ENCODE results near the gene ANO3. TPM values are rescaled to one million over a fixed set of nuclear protein-coding genes. Genes with fewer than 3 reads are reported as not detected.

Gene ANO3
- total and polyA plus RNA-seq, 2 of the 8 experiments (the other 6 are each of a cell fraction or from before 2014, with no cell fraction given) = not detected

- H3K36me3 ChIP-seq (ENCODE audit: control insufficient read depth in 2 of 4, insufficient read depth in 4 of 4, low read length in 3 of 4) = no peaks in the 10 kb centered on the region
- no peak overlapping the region for H2BK120ac ChIP-seq (replicated peaks; ENCODE audit: low read depth, low read length)
- no peak overlapping the region for H3K4me2 ChIP-seq (ENCODE audit: insufficient read depth in 1 of 2, low read depth in 2 of 2, low read length in 2 of 2)
- H3K27me3 ChIP-seq (replicated peaks in 1 of 4; ENCODE audit: control insufficient read depth in 3 of 4, extremely low read depth in 1 of 4, insufficient read depth in 3 of 4, low read length in 3 of 4) = no peaks in the 10 kb centered on the region
- H4K8ac ChIP-seq (ENCODE audit: extremely low read depth, insufficient read depth, low read length) = no peak overlapping the region
- no peak overlapping the region for H4K5ac ChIP-seq (ENCODE audit: insufficient read length, low read depth, low read length)
- FAIRE-seq (no peak), DNase-seq (ENCODE audit: low read depth in 1 of 2, low spot score in 2 of 2) (no peak)
- H2AFZ ChIP-seq (ENCODE audit: low read length) = no peak overlapping the region
- no peak overlapping the region for H3K27ac ChIP-seq (ENCODE audit: low read depth, low read length)
- H3K18ac ChIP-seq (ENCODE audit: extremely low read depth, low read length) = no peak overlapping the region
- no peak overlapping the region for H2BK20ac ChIP-seq (ENCODE audit: low read length)
- POLR2A ChIA-PET (ENCODE audit: partially characterized antibody) = no interaction called here
- no peak overlapping the region for H4K91ac ChIP-seq (replicated peaks; ENCODE audit: insufficient read length, low read length)
- no peaks in the 10 kb centered on the region for H4K20me1 ChIP-seq (replicated peaks in 1 of 2; ENCODE audit: control insufficient read depth in 1 of 2, insufficient read depth in 2 of 2, low read length in 2 of 2)
- no peaks in the 10 kb centered on the region for H3K23me2 ChIP-seq (ENCODE audit: low read depth, low read length)
- no peaks in the 10 kb centered on the region for H3K9me3 ChIP-seq (ENCODE audit: insufficient read depth in 2 of 2, low read depth in 1 of 2, low read length in 1 of 2)
- H3K4me1 ChIP-seq (replicated peaks in 1 of 4; ENCODE audit: control insufficient read depth in 3 of 4, insufficient read depth in 4 of 4, low read length in 3 of 4) = no peaks in the 10 kb centered on the region
- H3K9ac ChIP-seq (replicated peaks in 1 of 4; ENCODE audit: extremely low read depth in 1 of 4, low read depth in 3 of 4, low read length in 3 of 4) = no peak overlapping the region
- no peak overlapping the region for H3K4me3 ChIP-seq (ENCODE audit: extremely low read depth in 1 of 4, insufficient read depth in 2 of 4, low read depth in 3 of 4, low read length in 4 of 4)
- H3K14ac ChIP-seq (ENCODE audit: insufficient read length) = no peak overlapping the region
- H3K79me1 ChIP-seq (ENCODE audit: low read depth, low read length) = no peaks in the 10 kb centered on the region
- H2BK5ac ChIP-seq (ENCODE audit: low read depth, low read length) = no peak overlapping the region
- no peak overlapping the region for H3K4ac ChIP-seq (replicated peaks; ENCODE audit: insufficient read length, low read depth, low read length)
- H3K79me2 ChIP-seq (ENCODE audit: control insufficient read depth in 1 of 2, insufficient read depth in 2 of 2, low read length in 2 of 2) = no peaks in the 10 kb centered on the region
- H3K23ac ChIP-seq (ENCODE audit: insufficient read length) = no peak overlapping the region
- WGBS, 2 experiments (ENCODE audit: extremely low coverage in 1 of 2, insufficient coverage in 1 of 2, insufficient read length in 1 of 2, insufficient replicate concordance in 2 of 2, low coverage in 1 of 2, low lambda C conversion rate in 2 of 2, missing lambda C conversion rate in 1 of 2) = 92% methylated on average over 5 of the region's 5 CpGs; no CpG with 5 or more reads in 1 of the 2 experiments
- H3K56ac ChIP-seq (replicated peaks; ENCODE audit: insufficient read length, low read depth, low read length) = no peak overlapping the region
- H2AK5ac ChIP-seq (ENCODE audit: low read depth, low read length) = no peak overlapping the region
- H2BK12ac ChIP-seq (ENCODE audit: low read depth, low read length) = no peak overlapping the region
- CTCF ChIA-PET (ENCODE audit: partially characterized antibody) = no interaction called here
- no peak overlapping the region for H2BK15ac ChIP-seq (ENCODE audit: low read length)
- TF ChIP-seq NANOG (IDR thresholded peaks at IDR 0.05; ENCODE audit: insufficient read depth, low read depth, low read length, poor library complexity, severe bottlenecking) (no peak), TBP (IDR thresholded peaks at IDR 0.05; ENCODE audit: low read depth, low read length) (no peak), FOSL1 (IDR thresholded peaks at IDR 0.05; ENCODE audit: insufficient read depth, low read depth, low read length) (no peak), CBX5 (IDR thresholded peaks at IDR 0.05; ENCODE audit: low read depth, low read length) (no peak), SAP30 (IDR thresholded peaks at IDR 0.05; ENCODE audit: insufficient read depth, insufficient replicate concordance, low read length) (no peak), TAF1 (IDR thresholded peaks at IDR 0.05; ENCODE audit: low read depth, low read length) (no peak), CHD2 (IDR thresholded peaks at IDR 0.05; ENCODE audit: low read length) (no peak), GABPA (IDR thresholded peaks at IDR 0.05; ENCODE audit: borderline replicate concordance, insufficient read depth, low read length) (no peak), CTCF (IDR thresholded peaks at IDR 0.05; ENCODE audit: control extremely low read depth in 1 of 3, insufficient read depth in 1 of 3, low read depth in 1 of 3, low read length in 3 of 3) (no peak), JUN (IDR thresholded peaks at IDR 0.05; ENCODE audit: low read depth, low read length) (no peak), SRF (IDR thresholded peaks at IDR 0.05; ENCODE audit: low read depth, low read length) (no peak), SIX5 (IDR thresholded peaks at IDR 0.05; ENCODE audit: low read depth, low read length) (no peak)
Measured at GRCh38 chr11:26348776-26349175, 16.8 kb downstream of the ANO3 start.
